GM19324 (cell line): ENCODE data around the gene RAPGEF2.
A peak's percentile ranks its signal among the peaks of the same experiment; 100 is the strongest.

Experiments
- ATAC-seq: cut with Tn5 transposase; IDR thresholded peaks from one replicate; pipeline ENCODE4 v1.9.1; 2021; ENCODE audit warnings: mild to moderate bottlenecking, moderate library complexity; ENCODE audit not compliant: unreplicated experiment, low FRiP score

Gene RAPGEF2

GRCh38 chr4:159127745-159128518 is 25.1 kb downstream of the RAPGEF2 start:
- no peak for ATAC-seq

DNA sequence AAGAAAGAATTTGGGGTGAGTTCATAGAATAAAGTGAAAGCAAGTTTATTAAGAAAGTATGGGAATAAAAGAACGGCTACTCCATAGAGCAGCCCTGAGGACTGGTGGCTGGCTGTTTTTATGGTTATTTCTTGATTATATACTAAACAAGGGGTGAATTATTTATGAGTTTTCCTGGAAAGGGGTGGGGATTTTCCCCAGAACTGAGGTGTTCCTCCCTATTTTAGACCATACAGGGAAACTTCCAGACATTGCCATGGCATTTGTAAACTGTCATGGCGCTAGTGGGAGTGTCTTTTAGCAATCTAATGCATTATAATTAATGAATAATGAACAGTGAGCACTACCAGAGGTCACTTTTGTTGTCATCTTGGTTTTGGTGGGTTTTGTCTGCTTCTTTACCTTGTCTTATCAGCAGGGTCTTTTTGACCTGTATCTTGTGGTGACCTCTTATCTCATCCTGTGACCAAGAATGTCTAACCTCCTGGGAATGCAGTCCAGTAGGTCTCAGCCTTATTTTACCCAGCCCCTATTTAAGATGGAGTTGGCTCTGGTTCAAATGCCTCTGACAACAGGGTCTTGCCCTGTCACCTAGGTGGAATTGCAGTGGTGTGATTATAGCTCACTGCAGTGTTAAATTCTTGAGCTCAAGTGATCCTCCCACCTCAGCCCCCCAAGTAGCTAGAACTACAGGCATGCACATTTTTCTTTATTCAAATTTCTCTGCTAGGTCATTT is 27.1 kb downstream of the RAPGEF2 start:
- ATAC-seq, result no peak

GRCh38 chr4:159131564-159131963 is 28.7 kb downstream of the RAPGEF2 start:
- no peak for ATAC-seq

GRCh38 chr4:159134429-159134828 is 31.6 kb downstream of the RAPGEF2 start:
- no peak for ATAC-seq

DNA sequence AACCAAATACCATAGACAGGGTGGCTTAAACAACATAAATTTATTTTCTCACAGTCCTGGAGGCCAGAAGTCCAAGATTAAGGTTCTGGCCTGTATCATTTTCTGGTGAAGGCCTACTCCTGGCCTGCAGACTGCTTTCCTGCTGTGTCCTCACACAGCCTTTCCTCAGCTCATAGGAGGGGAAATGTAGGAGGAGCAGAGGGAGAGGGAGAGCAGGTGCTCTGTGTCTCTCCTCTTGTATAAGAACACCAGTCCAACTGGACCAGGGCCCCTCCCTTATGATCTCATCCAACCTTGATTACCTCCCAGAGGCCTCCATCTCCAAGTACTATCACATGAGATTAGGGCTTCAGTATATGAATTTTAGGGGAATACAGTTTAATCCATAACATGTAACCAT is 34.3 kb downstream of the RAPGEF2 start:
- no peak for ATAC-seq

DNA sequence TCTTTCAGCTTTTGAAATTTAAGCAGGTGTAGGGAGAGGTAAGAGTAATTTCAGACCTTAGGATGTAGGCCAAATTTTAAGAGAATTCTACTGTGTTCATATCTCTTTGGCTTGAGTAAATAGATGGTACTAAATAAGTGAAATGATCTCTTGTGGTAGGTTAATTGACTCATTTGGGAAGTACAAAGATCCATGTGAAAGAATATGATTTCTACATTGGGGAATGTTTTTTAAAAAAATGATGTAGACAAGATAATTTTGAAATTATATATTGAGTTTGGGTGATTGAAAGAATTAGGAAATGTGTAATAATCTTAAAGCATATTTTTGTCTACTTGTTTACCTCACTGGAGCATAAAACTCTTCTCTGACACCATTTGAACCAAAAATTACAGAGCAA is 35.6 kb downstream of the RAPGEF2 start:
- no peak for ATAC-seq

DNA sequence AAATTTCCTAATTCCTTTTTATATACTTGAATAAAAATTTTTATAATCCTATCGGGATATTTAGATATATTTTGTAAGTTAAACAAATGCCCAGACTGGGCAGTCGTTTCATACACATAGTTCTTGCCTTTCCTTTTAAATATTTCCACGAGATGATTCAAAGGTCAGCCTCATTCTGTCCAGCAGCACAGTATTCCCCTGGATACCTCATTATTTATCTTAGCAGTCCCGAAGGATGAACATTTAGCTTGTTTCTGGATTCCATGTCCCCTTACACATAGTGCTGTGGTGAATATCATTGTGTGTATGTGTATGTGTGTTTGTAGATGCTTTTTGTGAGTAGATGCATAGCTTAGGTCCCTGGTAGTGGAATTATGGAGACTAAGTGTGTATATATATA is 38.3 kb downstream of the RAPGEF2 start:
- ATAC-seq, result no peak

GRCh38 chr4:159142241-159142640 is 39.4 kb downstream of the RAPGEF2 start:
- ATAC-seq, result no peak

DNA sequence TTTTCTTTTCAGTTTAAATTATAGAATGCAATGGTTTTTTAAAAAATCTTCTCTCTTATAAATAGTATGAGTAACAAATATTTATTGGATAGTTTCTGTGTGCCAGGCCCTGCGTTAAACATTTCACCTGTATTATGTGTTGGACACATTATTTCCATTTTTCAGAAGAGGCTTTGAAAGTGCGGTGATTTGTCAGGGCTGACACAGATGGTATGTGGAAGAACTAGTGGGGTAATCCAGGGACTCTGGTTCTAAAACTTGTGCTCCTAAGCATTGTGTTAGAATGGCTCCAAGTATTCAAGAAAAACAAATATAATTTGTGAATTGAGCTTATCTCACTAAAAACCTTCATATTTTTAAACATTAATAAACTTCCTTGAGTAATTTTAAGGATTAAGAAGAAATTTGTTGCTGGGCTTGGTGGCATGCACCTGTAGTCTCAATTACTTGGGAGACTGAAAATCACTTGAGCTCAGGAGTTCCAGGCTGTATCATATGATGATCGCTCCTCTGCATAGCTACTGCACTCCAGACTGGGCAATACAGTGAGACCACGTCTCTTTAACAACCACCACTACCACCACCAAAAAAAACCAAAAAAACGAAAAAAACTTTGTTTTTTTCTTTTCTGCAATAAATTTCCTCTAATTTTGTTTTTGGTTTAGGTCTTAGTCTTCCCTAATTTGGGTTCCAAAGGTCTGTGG is 40.0 kb downstream of the RAPGEF2 start:
- no peak for ATAC-seq

DNA sequence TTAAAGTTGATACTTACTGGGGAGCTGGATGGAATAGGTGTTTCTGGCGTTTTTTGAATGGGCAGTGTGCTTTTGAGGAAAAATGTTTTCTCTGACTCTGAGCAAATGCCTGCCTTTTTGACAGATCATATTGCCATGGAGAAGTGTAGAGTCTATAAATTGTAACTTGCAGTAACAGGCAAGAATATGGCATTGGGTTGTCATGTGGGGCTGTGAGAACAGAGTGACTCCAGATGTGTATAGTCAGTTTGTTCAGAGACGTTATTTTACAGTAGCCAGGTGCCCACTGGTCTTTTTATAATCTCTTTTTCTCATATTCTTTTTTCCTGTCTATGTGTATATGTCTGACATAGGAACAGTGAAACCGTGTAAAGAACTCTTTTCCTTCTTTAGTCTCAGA is 40.8 kb downstream of the RAPGEF2 start:
- no peak for ATAC-seq

- no peak for ATAC-seq
Observed at GRCh38 chr4:159144112-159144694, 41.3 kb downstream of the RAPGEF2 start.

- no peak for ATAC-seq
Observed at GRCh38 chr4:159145318-159145991, 42.6 kb downstream of the RAPGEF2 start.

- ATAC-seq, result no peak
Observed at GRCh38 chr4:159145992-159146330, 43.1 kb downstream of the RAPGEF2 start.

DNA sequence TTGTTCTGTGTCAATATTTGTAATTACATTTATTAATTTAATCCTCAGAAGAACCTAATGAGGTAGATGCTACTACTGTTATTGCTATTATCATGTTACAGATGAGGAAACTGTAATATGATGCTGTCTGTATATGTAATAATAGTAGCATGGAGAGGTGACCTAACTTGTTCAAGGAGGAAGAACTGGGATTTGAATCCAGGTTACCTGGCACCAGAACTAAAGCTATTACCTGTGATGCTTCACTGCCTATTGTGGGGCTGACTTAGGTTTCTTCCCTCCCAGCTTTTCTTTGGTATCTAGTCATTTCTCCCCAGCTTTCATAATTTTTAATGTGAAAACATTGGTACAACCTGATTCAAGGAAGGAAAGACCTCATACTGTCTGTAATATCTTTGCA is 43.6 kb downstream of the RAPGEF2 start:
- no peak for ATAC-seq

- no peak for ATAC-seq
Observed at GRCh38 chr4:159148441-159148840, 45.6 kb downstream of the RAPGEF2 start.

DNA sequence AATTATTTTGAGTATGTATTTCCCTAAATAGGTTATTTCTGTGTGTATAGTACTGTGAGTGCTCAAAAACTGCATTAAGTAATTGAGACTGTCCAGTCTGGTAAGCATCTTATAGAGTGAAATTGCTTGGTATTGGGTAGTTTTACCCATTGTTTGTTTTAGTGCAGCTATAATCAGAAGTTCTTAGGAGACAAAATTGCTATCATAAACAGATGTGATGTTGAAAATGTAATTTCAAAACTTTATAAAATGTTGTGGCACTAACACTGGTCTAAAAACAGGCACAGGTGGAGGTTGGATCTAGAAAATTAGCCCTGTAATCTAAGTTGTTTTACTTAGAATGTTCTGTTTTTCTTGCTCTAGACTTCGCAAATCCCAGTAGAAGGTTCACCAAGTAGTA is 46.8 kb downstream of the RAPGEF2 start:
- no peak for ATAC-seq

DNA sequence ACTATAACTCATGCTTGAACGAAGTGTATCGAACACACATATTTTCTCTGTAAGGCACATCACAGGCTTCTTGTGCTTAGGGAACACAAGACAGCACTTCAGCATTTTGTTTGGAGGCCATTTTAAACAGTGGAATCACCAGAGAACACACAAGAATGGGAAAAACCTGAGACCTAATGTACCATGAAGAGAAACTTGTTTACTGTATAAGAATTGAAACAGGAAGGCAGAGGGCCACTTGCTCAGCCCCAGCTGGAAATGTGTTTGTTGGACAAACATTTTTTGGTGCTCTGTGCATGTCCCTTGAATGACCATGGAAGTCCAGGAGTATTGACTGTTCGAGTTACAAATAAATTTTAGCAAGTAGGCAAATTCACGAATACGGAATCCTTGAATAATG is 47.5 kb downstream of the RAPGEF2 start:
- no peak for ATAC-seq

DNA sequence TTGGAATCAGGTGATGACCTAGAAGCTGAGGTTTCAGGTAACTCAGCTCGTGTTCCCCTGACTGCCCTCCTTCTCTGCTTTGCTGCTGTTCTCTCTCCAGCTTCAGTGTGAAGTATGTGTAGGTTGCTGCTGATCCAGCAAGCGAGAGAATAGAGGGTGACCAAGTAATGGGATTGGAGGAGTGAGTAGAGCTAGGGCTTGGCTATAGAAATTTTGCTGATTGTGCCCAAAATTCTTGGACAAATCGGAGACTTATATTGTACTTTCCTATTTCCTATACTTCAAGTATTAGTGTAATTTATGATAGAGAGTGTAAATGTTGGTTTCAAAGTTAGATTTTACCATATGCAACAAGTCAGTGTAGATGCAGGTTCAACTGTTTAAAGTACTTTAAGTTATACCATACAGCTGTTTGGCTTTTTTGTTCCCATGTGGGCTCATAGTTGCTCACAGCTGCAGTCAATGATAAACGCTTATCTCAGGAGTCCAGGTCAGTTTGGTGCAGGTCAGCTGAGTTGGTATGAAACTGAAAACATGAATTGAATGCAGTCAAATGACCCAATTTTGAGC is 48.0 kb downstream of the RAPGEF2 start:
- peak; percentile 68 for ATAC-seq

GRCh38 chr4:159151689-159152088 is 48.8 kb downstream of the RAPGEF2 start:
- ATAC-seq, result no peak

GRCh38 chr4:159152181-159152580 is 49.3 kb downstream of the RAPGEF2 start:
- ATAC-seq, result no peak
